IMR-90 (cell line): ENCODE data around the gene GIMAP8. TPM values are rescaled to one million over a fixed set of nuclear protein-coding genes. Genes with fewer than 3 reads are reported as not detected.

Experiments used
- ATAC-seq: fragments of 200-7000 bp; cut with Tn5 transposase; 2 replicates; pipeline ENCODE4 v1.9.1; 2020; ENCODE audit warnings: low read depth, mild to moderate bottlenecking, moderate library complexity
- BruUV-seq: library from RNA; stranded (reverse); fragments of 400-500 nt; replicated peaks from 2 replicates; lab custom pipeline; 2021; lab: Mats Ljungman, UMichigan
- CTCF ChIA-PET: fragments of 300-600 bp; formaldehyde crosslinking; extraction: SDS; loops from one replicate; lab custom pipeline; 2021; ENCODE audit warnings: antibody characterized with exemption; lab: Yijun Ruan, JAX
- POLR2A ChIA-PET: fragments of 300-600 bp; sonication (Branson Sonifier 250); formaldehyde crosslinking; loops from one replicate; lab custom pipeline; 2022; ENCODE audit warnings: antibody characterized with exemption; ENCODE audit not compliant: unreplicated experiment; lab: Charles Lee
- DNase-seq: peaks from one replicate; pipeline ENCODE4 v3.0.0; 2013
- H2AFZ ChIP-seq: replicated peaks from 2 replicates; pipeline ENCODE3; 2013; ENCODE audit warnings: low read length, mild to moderate bottlenecking; ENCODE audit not compliant: poor library complexity
- H2AK5ac ChIP-seq: 2 replicates; pipeline ENCODE4 v1.6.1; 2013; ENCODE audit warnings: low read depth, low read length, inconsistent platforms
- H2AK9ac ChIP-seq: replicated peaks from 2 replicates; pipeline ENCODE3; 2013; ENCODE audit warnings: mild to moderate bottlenecking, low read depth, low read length, moderate library complexity; ENCODE audit not compliant: poor library complexity
- H2BK120ac ChIP-seq: 2 replicates; pipeline ENCODE4 v1.6.1; 2013; ENCODE audit warnings: low read depth, low read length, inconsistent platforms
- H2BK15ac ChIP-seq: 3 replicates; pipeline ENCODE4 v1.6.1; 2013; ENCODE audit warnings: low read depth, low read length, inconsistent platforms
- H2BK20ac ChIP-seq: 2 replicates; pipeline ENCODE4 v1.6.1; 2013; ENCODE audit warnings: low read depth, mild to moderate bottlenecking, inconsistent platforms, low read length, moderate library complexity
- H2BK5ac ChIP-seq: 2 replicates; pipeline ENCODE4 v1.6.1; 2013; ENCODE audit warnings: mild to moderate bottlenecking, low read depth, low read length, inconsistent platforms; ENCODE audit not compliant: poor library complexity, severe bottlenecking
- H3K14ac ChIP-seq: replicated peaks from 2 replicates; pipeline ENCODE4 v1.6.1; 2013; ENCODE audit warnings: low read depth, low read length, inconsistent platforms
- H3K18ac ChIP-seq: 2 replicates; pipeline ENCODE4 v1.6.1; 2013; ENCODE audit warnings: low read depth, low read length, control low read depth
- H3K23ac ChIP-seq: 2 replicates; pipeline ENCODE4 v1.6.1; 2013; ENCODE audit warnings: low read depth, low read length, inconsistent platforms
- H3K27ac ChIP-seq: 2 replicates; pipeline ENCODE4 v1.5.1; 2013; ENCODE audit warnings: mild to moderate bottlenecking, control low read depth, low read length; ENCODE audit not compliant: insufficient read depth
- H3K27me3 ChIP-seq: 2 replicates; pipeline ENCODE4 v1.6.1; 2013; ENCODE audit warnings: low read length; ENCODE audit not compliant: control insufficient read depth, insufficient read depth
- H3K36me3 ChIP-seq: 2 replicates; pipeline ENCODE4 v1.6.1; 2013; ENCODE audit warnings: low read length, mixed read lengths; ENCODE audit not compliant: control insufficient read depth, insufficient read depth
- H3K4ac ChIP-seq: 2 replicates; pipeline ENCODE4 v1.6.1; 2013; ENCODE audit warnings: low read depth, low read length, inconsistent platforms
- H3K4me1 ChIP-seq: 2 replicates; pipeline ENCODE4 v1.6.1; 2013; ENCODE audit warnings: low read length, mixed read lengths; ENCODE audit not compliant: control insufficient read depth, insufficient read depth
- H3K4me2 ChIP-seq: 2 replicates; pipeline ENCODE4 v1.6.1; 2013; ENCODE audit warnings: low read depth, mild to moderate bottlenecking, control low read depth, low read length, moderate library complexity
- H3K4me3 ChIP-seq: 2 replicates; pipeline ENCODE4 v1.5.1; 2013; ENCODE audit warnings: low read depth, mild to moderate bottlenecking, control low read depth, low read length, moderate library complexity; ENCODE audit not compliant: insufficient read depth
- H3K56ac ChIP-seq: 2 replicates; pipeline ENCODE4 v1.6.1; 2013; ENCODE audit warnings: low read length, inconsistent platforms; ENCODE audit not compliant: insufficient read depth; ENCODE audit errors: extremely low read depth
- H3K79me1 ChIP-seq, 2 experiments: 2 replicates each; pipeline ENCODE4 v1.6.1; 2013; ENCODE audit warnings: low read length in 2 of 2, inconsistent platforms in 1 of 2, low read depth in 1 of 2
- H3K9ac ChIP-seq: 2 replicates; pipeline ENCODE4 v1.6.1; 2013; ENCODE audit warnings: low read depth, low read length, control low read depth
- H3K9me1 ChIP-seq: 2 replicates; pipeline ENCODE4 v1.6.1; 2013; ENCODE audit warnings: low read length, inconsistent platforms; ENCODE audit not compliant: insufficient read depth
- H3K9me3 ChIP-seq: 2 replicates; pipeline ENCODE4 v1.6.1; 2013; ENCODE audit warnings: low read length; ENCODE audit not compliant: control insufficient read depth, insufficient read depth
- H4K20me1 ChIP-seq: 2 replicates; pipeline ENCODE4 v1.6.1; 2013; ENCODE audit warnings: low read length, inconsistent platforms; ENCODE audit not compliant: insufficient read depth
- H4K5ac ChIP-seq: 2 replicates; pipeline ENCODE4 v1.6.1; 2013; ENCODE audit warnings: mild to moderate bottlenecking, low read depth, low read length, control low read depth
- H4K8ac ChIP-seq, 2 experiments: 2 replicates each; pipeline ENCODE4 v1.6.1; 2013; ENCODE audit warnings: low read depth in 2 of 2, low read length in 2 of 2, control low read depth in 1 of 2, inconsistent platforms in 1 of 2
- H4K91ac ChIP-seq: 2 replicates; pipeline ENCODE4 v1.6.1; 2013; ENCODE audit warnings: low read depth, low read length, inconsistent platforms; ENCODE audit not compliant: insufficient read depth
- MAFK ChIP-seq: IDR thresholded peaks from 2 replicates; pipeline ENCODE4 v1.6.1; 2012; ENCODE audit warnings: low read depth, low read length, improper control_type of control experiment
- WGBS, 2 experiments: methylation state at CpG; one replicate each; pipeline versions ENCODE4 v1.1.5 to v1.1.7; 2013; ENCODE audit warnings: missing lambda C conversion rate in 2 of 2; ENCODE audit not compliant: insufficient read length in 1 of 2; ENCODE audit errors: extremely low coverage in 2 of 2; 5-methylcytosine and 5-hydroxymethylcytosine counted together
- dilution Hi-C: fragments of 300-500 bp; cut with HindIII; formaldehyde crosslinking; loops from one replicate; pipeline ENCODE4 v1.14.3; 2018; ENCODE audit warnings: low sequenced_read_pairs; ENCODE audit not compliant: unreplicated experiment
- in situ Hi-C: fragments of 300-500 bp; cut with MboI; formaldehyde crosslinking; loops from 3 replicates; pipeline ENCODE4 v1.14.3; 2019; ENCODE audit warnings: low sequenced_read_pairs, inconsistent platforms, mixed read lengths
- intact Hi-C: fragments of 100-400 bp; cut with micrococcal nuclease; formaldehyde crosslinking; loops from 2 replicates; pipeline ENCODE4 v1.10.0; 2022
- polyA plus RNA-seq, 3 experiments: library from polyadenylated mRNA; depleted of rRNA; stranded (reverse); fragments of >200 nt; gene quantifications; 2 replicates each; pipeline ENCODE4 v1.2.3, GENCODE V29; 2012; ENCODE audit warnings: low replicate concordance in 1 of 3
- total RNA-seq: library from RNA; depleted of rRNA; stranded (reverse); fragments of >200 nt; gene quantifications from 2 replicates; pipeline ENCODE4 v1.2.3, GENCODE V29; 2012

GIMAP8 gene
- total and polyA plus RNA-seq, 2 of the 4 experiments (the other 2 are of a cell fraction) = not detected

DNA sequence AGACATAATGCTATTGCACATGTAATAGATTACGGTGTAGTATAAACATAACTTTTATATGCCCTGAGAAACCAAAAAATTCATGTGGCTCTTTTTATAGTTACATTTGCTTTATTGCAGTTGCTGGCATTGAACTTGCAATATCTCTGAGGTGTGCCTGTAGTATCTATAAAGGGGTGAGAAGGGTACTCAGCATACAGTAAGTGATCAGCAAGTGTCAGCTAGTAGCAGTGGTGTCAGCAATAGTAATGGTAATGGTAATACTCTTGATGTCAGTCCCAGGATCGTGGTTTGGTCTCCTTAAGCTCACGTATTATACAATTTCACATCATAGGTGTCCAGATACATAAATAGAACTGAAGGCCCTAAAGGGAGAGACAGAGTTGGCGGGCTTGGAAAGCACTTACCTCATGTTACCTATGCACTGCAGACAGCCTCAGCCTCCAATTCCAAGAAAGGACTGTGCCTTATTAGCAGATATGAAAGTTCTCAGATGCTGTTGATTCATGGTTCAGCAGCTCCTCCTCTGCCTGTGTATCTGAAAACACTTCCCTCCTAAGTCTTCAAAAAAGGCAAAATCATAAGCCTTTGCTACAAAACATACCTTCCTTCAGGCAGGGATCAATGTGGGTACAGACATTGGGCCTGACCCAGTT, 57.6 kb downstream of the GIMAP8 start:
- ATAC-seq = no peak
- WGBS, 2 experiments = no CpG with 5 or more reads among the region's 4 CpGs
- H3K36me3 ChIP-seq = no peaks in the 10 kb centered on the region
- H3K27me3 ChIP-seq = no peaks in the 10 kb centered on the region
- H4K91ac ChIP-seq = no peak overlapping the region
- no peak overlapping the region for H3K23ac ChIP-seq
- POLR2A ChIA-PET = no interaction called here
- no peak overlapping the region for H2BK5ac ChIP-seq
- H3K9me1 ChIP-seq = no peaks in the 10 kb centered on the region
- no peak overlapping the region for H2AK5ac ChIP-seq
- CTCF ChIA-PET = no interaction called here
- no peak overlapping the region for H2BK15ac ChIP-seq
- H3K9ac ChIP-seq = no peak overlapping the region
- dilution Hi-C loops (no loop called here), in situ Hi-C loops (no loop called here), intact Hi-C loops (no loop called here)
- H3K56ac ChIP-seq = no peak overlapping the region
- H3K9me3 ChIP-seq = no peaks in the 10 kb centered on the region; the same call in 1 of the 2 replicates
- H3K4me2 ChIP-seq = no peak overlapping the region
- DNase-seq = no peak
- no peak overlapping the region for H4K5ac ChIP-seq
- BruUV-seq = no TSS peak
- no peak overlapping the region for H2BK120ac ChIP-seq
- H3K4me3 ChIP-seq = no peak overlapping the region
- no peak overlapping the region for H3K14ac ChIP-seq
- no peak for TF ChIP-seq MAFK
- H4K8ac ChIP-seq = no peak overlapping the region
- H2AK9ac ChIP-seq = no peak overlapping the region
- H3K79me1 ChIP-seq = no peaks in the 10 kb centered on the region
- no peak overlapping the region for H2AFZ ChIP-seq
- no peak overlapping the region for H3K4ac ChIP-seq
- H3K18ac ChIP-seq = no peak overlapping the region
- H2BK20ac ChIP-seq = no peak overlapping the region
- no peaks in the 10 kb centered on the region for H4K20me1 ChIP-seq
- no peak overlapping the region for H3K27ac ChIP-seq
- H3K4me1 ChIP-seq = no peaks in the 10 kb centered on the region
